ENCODE data around the gene CYP3A7.
"Not testable (repeated sequence)": the region's sequence is repeated elsewhere in the genome, so short reads cannot be mapped to it uniquely, and the experiment has no call there.

Gene CYP3A7

DNA sequence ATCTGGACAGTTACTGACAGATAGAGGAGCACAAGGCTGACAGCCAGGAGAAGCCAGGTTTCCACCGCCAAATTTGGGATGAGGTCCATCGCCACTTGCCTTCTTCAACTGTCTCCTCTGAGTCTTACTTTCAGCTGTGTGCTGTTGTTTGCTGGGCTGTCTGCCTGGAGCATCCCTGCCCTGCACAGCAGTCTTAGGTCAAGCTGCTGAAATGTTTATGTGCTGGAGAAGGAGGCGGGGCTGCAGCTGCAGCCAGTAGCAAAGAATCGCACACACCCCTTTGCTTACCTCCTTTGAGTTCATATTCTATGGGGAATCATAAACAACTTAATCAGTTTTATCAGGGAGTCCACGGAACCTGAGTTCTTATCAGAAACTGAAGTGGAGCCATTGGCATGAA is 35.0 kb downstream of the CYP3A7 start:
- no peak for DNase-seq (ENCODE audit: low read depth)

DNA sequence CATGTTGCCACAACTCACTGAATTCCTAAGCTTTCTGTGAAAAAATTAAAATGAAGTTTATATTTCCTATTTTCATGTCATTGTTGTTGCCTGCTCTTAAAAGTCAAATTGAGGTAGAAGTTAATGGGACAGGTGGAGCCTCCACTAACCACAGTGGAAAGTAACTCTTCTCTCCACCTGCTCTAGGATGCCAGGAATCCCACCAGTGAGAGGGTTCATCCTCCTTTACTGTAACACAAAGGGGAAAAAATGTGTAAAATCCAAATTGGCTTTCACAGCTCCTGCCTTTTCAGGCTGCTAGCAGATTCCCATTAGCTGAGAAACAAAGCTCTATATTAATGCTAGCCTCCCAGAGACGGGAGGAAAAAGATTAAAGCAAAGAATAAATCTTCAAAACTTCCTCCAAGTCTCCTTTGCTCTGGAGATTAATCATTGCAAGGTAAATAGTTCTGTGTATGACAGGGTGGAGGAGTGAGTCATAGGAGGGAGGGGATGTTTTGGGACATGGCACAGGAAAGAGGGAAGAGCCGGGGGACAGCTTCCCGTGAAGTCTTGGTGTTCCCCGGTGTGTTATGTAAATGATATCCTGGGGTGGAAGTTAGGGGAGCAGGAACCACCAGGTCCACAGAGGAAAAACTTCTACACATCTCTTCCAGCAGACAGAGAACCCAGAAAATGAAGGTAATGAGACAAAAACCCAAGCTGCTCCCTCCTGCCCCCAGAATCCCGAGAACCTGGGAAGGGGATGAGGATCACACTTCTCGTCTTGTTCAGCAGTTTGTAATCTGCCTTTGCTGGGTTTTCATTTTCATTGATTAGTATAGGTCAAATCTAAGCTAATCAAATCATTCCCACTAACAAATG is 35.9 kb downstream of the CYP3A7 start:
- DNase-seq (ENCODE audit: low read depth), result not testable (repeated sequence)

GRCh38 chr7:99694912-99695304 is 40.1 kb downstream of the CYP3A7 start:
- no peak for DNase-seq (ENCODE audit: low read depth)

DNA sequence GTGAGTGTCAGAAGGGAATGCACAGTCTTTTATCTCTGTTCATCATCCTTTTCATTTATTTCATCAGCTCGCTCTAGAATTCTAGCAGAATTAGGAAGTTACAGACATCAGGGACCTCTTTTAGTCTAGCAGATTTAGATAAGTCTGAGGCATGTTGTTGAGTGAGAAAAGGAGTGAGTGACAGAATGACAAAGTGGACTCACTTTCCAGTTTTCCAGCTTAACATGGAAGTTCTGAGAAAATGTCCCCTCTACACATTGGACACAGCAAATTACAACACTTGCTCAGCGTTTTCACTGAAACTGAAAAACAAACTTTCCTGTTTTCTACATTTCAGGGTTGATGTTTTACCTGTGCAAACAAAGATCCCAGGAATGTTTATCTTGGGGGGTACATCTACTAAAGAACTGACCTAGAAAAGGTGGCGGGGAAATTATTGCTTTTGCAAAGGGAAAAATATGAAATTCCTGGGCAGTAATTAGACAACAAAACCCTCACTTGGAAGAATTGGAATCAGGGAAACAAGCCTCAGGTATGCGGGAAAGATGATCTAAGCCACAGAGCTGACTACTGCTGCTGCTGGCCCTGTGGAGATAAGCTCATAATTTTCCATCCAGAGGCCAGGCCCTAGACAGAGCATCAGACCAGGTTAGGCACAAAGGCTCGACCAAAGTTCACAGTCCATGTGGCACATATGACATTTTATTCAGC is 40.6 kb downstream of the CYP3A7 start:
- DNase-seq (ENCODE audit: low read depth), result no peak

GRCh38 chr7:99693427-99694200 is 41.4 kb downstream of the CYP3A7 start:
- DNase-seq (ENCODE audit: low read depth), result no peak

GRCh38 chr7:99693100-99693426 is 41.9 kb downstream of the CYP3A7 start:
- DNase-seq (ENCODE audit: low read depth), result no peak

DNA sequence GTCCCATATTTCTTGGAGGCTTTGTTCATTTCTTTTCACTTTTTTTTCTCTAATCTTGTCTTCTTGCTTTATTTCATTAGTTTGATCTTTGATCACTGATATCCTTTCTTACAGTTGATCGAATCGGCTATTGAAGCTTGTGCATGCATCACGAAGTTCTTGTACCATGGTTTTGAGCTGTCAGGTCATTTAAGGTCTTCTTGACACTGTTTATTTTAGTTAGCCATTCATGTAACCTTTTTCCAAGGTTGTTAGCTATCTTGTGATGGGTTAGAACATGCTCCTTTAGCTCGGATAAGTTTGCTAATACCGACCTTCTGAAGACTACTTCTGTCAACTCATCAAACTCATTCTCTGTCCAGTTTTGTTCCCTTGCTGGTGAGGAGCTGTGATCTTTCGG is 42.4 kb downstream of the CYP3A7 start:
- not testable (repeated sequence) for DNase-seq (ENCODE audit: low read depth)

GRCh38 chr7:99691658-99692057 is 43.3 kb downstream of the CYP3A7 start:
- DNase-seq (ENCODE audit: low read depth), result not testable (repeated sequence)

DNA sequence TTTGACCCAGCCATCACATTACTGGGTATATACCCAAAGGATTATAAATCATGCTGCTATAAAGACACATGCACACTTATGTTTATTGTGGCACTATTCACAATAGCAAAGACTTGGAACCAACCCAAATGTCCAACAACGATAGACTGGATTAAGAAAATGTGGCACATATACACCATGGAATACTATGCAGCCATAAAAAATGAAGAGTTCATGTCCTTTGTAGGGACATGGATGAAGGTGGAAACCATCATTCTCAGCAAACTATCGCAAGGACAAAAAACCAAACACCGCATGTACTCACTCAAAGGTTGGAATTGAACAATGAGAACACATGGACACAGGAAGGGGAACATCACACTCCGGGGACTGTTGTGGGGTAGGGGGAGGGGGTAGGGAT is 44.1 kb downstream of the CYP3A7 start:
- DNase-seq (ENCODE audit: low read depth), result not testable (repeated sequence)

GRCh38 chr7:99685871-99686608 is 49.0 kb downstream of the CYP3A7 start:
- DNase-seq (ENCODE audit: low read depth), result not testable (repeated sequence)

- no peak for DNase-seq (ENCODE audit: low read depth)
Measured at GRCh38 chr7:99685129-99685758, 49.8 kb downstream of the CYP3A7 start.

DNA sequence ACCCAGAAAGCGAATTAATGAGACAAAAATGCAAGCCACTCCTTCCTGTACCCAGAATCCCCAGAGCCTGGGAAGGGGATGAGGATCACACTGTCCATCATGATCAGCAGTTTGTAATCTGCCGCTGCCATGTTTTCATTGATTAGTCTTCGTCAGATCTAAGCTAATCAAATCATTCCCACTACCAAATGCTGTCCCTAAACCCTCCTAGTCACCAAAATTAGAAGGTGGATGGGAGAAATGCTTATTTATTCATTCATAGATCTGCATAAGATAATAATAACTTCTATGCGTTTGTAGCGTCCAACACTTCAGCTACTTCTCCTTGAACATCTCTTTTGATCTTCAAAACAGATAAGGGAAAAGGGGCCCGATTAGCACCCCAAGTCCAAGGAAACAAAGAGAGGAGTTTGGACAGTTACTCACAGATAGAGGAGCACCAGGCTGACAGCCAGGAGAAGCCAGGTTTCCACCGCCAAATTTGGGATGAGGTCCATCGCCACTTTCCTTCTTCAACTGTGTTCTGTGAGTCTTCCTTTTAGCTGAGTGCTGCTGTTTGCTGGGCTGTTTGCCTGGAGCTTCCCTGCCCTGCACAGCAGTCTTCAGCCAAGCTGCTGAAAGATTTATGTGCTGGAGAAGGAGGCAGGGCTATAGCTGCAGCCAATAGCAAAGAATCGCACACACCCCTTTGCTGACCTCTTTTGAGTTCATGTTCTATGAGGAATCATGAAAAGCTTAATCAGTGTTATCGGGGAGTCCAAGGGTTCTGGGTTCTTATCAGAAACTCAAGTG is 55.4 kb downstream of the CYP3A7 start, which contains the start of gene CYP3A5:
TSS of gene CYP3A5 (minus strand) at position 597 of the 792 bp plus-strand sequence. CDS start at position 497, 100 bp downstream.
- DNase-seq (ENCODE audit: low read depth), result no peak

GRCh38 chr7:99679032-99679399 is 56.0 kb downstream of the CYP3A7 start:
- DNase-seq (ENCODE audit: low read depth), result no peak

DNA sequence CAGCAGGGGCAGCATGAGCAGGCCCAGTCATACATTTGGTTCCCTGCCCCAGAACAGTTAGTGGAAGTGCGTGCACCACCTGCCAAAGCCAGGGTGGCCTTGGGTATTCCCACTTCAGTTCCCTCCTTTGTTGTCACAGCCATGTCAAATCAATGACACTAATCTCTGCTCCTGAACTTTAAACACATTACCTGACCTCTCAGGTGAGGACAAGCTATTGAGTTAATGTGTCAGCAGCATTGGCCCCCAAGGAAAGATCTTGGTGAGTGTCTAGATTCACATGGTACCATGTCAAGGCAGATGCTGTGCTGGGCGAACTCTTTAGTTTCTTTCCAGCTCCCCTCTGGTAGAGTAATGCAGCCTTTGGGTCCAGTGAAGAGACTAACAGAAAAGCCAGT is 57.3 kb downstream of the CYP3A7 start:
- DNase-seq (ENCODE audit: low read depth), result no peak

DNA sequence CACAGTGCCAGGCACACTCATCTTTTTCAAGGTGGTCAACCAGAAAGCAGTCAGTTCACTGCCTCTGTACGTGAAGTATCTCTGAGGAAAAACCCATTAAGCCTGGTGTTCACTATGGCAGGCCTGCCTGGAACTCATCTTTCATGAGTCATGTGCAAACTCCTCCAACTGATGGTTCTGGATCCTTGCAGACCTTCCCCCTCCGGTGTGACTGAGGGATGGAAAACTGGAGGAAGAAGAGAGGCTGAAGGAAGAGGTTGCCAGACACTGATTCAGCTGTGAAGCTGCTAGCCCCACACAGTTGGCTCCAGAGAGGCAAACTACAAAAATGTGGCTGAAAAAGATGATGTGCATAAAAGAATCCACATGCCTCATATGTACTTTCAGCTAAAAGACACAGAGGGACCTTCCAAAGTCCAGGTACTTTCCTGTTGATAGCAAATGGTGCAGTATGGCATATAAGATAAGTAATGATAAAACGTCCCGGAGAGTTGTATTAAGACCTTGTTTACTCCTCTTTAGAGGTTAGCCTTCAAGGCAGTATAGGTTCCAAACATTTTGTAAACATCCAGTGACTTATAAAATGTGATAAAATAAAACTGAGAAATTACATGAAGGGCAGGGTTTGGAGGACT is 57.9 kb downstream of the CYP3A7 start:
- DNase-seq (ENCODE audit: low read depth), result no peak

DNA sequence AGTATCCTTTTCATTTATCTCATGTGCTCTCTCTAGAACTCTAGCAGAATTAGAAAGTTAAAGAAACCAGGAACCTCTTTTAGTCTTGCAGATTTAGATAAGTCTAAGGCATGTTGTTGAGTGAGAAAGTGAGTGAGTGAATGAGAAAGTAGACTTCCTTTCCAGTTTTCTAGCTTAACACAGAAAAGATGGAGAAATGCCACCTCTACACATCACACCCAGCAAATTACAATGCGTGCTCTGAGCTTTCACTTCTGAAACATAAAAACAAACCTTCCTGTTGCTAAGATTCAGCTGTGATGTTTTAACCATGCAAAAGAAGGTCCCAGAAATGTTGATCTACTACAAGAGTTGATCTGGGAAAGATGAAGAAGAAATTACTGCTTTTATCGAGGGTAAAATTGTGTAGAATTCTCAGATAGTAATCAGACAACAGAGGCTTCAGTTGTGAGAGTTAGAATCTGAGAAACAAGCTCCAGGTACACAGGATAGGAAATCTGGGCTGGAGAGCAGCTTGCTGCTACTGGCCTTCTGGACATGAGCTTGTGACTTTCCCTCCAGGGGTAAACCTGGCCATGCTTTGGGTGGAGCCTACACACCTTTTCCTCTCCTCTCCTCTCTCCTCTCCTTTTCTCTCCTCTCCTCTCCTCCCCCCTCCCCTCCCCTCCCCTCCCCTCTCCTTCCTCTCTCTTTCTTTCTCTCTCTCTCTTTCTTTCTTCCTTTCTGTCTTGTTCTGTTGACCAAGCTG is 59.8 kb downstream of the CYP3A7 start:
- DNase-seq (ENCODE audit: low read depth), result no peak

GRCh38 chr7:99672573-99672972 is 62.4 kb downstream of the CYP3A7 start:
- no peak for DNase-seq (ENCODE audit: low read depth)

DNA sequence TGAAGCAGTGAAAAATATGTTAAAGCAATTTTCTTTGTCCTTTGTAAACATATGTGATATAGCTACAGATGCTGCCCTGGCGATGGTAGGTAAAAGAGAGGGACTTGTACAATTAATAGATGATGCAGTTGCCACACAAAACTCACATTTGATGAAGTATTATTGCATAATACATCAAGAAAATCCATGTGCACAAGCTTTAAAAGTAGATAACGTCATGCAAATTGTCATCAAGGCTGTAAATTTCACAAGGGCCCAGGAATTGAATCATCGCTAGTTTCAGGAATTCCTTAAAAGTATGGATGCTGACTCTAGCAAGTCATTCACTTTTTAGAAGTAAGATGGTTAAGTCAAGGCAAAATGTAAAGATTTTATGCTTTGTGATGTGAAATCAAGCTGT is 65.2 kb downstream of the CYP3A7 start:
- no peak for DNase-seq (ENCODE audit: low read depth)

DNA sequence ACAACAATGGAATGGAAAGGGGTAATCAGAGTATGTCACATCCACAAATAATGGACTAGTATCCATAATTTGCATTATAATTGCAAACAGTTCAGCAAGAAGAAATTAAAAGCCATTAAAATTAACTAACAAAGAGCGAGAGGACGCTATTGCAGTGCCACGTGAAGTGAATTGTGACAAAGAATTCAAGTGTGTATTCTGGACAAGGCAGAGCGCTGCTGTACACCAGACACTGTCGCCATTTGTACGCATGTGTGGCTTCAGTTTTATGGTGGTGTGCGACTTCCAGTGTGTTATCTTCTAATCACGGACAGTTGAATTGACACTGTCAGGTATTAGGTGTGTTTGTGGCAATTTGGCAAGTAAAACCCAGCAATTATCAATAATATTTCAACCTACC is 66.5 kb downstream of the CYP3A7 start:
- no peak for DNase-seq (ENCODE audit: low read depth)

All from activated T-helper 1 cell treated with Interleukin-2 at 50 U/mL for 16 hours (primary cell).